Measurements from ENCODE around the gene ADCYAP1R1.

Gene ADCYAP1R1

GRCh38 chr7:31107106-31108090, 55.3 kb downstream of the ADCYAP1R1 start:
- no peak for DNase-seq

DNA sequence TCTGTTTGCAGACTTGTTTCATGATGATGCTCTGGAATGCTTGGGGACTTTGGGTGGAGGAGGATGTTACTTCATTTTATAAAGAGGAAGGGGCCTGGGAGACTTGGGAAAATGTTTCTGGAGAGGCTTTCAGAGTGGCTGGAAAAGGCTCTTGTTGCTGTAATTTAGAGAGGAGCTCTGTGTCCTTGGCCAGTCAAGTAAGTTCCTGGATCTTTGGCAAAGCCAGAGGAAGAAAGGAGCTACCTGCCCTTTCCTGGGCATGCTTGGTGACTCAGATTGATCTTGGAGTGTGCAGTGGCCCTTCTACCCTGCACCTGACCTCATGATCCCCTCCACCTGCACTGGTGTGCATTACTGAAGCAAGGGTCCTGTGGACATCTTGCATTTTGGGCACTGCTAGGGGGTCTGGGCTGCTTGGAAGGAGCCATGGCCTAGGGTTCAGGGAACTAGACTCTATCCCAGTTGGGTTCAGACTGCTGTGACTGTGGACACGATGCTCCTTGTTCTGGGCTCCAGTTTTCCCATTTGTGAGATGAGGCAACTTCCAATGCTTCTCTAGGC, 56.1 kb downstream of the ADCYAP1R1 start:
- DNase-seq = no peak

GRCh38 chr7:31109751-31110150, 57.6 kb downstream of the ADCYAP1R1 start:
- DNase-seq = no peak

DNA sequence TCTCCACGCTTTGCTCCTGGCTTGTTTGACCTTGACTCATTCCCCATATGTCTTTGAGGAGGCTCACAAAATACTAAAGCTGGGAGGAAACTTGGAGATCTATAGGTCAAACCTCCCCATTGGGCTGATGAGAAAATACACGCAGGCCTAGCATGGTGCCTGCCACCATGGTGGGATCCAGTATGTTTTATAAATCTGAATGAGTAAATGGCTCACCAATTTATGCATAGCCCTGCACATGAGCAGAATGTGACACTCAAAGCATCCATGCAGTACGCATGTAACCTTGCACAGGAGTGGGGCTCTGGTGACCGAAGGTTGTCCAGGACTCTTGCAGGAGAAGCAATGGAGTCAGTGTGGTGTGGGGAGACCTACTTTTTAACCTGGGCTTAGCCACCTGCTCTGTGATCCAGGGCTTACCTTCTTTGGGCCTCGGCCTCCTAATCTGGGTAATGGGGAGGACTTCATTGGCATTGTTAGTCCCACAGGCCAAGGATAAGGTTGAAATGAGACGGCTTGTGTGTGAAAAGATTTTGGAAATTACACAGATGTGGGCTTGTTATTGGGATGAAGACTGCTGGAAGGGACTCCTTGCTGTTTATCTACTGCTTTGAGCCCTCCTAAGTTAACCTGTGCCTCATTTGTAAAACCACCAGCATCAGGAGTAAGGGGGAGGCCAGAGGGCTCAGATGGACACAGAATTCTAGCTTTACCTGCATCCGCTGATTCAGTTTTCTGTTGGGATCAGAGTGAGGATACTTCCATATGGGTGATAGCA, 58.4 kb downstream of the ADCYAP1R1 start:
- no peak for DNase-seq

DNA sequence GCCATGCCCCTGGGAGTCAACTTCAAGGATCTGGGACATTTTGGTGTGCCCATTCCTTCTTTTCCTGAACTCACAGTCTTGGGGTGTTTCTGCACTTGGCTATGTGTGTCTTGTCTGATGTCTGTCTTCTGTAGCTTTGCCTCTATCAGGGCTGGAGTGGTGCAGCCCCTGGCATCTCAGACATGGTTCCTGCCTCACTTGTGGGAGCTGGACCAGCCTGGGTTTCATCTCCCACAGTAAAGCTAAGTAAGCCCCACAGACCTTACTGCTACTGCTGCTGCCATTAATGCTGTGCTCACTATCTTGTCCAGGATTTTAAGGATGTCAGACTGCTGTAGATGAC, 59.0 kb downstream of the ADCYAP1R1 start:
- DNase-seq = no peak

DNA sequence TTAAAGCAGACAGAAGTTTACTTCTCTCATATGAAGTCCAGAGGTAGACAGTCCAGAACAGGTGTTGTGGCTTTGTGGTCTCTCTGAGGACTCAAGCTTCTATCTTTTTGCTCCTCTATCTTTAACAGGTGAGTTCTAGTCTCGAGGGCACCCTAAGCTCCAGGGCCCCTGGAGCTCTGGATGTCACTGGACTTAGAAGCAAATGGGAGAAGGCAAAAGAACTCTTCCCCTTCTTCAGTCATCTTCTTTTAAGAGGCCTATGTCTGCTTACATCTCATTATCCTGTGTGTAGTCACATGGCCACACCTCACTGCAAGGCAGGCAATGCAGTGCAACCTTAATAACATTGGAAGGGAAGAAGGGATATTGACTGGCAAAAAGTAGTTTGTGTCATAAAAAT, 61.6 kb downstream of the ADCYAP1R1 start:
- DNase-seq = no peak

DNA sequence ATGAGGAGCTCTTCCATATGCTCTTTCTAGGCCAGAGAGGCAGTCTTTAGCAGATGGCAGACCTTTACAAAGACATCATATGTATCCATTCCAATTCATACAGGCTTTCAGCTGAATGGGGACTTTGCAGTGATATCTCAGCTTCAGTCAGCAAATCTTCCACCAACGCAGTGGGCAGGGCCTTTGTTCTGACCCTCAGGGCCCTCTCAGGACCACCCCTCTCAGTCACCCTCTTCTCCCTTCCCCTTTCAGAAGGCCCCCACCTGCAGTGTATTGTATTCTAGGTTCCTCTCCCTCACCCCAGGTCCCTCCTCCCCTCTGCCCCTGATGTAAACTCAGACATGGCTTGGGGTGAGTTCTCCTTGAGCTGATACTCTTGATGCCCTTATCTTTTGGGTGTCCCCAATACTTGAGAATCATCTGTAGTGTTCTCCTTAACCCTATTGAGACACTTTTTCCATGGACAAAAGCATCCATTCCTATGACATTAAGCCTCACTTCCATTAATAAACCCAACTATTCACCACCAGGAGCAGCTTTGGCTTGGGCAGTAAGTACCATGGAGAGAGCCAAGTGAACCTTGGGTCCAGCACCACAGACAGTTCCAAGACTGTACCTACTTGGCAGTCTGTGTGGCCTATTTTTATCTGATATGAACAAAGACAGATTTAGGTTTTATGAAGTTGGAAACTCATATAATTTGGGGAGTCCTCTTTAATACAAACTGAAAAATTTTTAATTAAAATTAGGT, 62.7 kb downstream of the ADCYAP1R1 start:
- DNase-seq = no peak

- no peak for DNase-seq
These were observed 64.5 kb downstream of the ADCYAP1R1 start for GRCh38 chr7:31116615-31117014.

DNA sequence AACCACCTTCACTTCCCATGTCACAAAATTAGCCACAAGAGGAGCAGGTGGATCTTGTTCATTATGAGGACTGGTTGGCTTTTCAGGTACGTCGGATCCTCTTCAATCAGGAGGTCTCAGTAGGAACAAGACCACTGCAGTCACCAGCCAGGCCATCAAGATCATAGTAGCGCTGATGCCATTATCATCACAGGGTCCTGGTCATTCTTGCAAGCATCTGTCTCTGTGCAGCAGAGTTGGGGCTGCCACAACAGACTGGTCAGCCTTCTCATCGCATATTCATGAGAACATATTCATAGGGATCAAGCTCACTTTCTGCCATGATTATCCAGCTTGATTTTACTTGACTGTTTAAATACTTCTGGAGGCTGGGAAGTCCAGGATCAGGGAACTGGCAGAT, 67.1 kb downstream of the ADCYAP1R1 start:
- no peak for DNase-seq

DNA sequence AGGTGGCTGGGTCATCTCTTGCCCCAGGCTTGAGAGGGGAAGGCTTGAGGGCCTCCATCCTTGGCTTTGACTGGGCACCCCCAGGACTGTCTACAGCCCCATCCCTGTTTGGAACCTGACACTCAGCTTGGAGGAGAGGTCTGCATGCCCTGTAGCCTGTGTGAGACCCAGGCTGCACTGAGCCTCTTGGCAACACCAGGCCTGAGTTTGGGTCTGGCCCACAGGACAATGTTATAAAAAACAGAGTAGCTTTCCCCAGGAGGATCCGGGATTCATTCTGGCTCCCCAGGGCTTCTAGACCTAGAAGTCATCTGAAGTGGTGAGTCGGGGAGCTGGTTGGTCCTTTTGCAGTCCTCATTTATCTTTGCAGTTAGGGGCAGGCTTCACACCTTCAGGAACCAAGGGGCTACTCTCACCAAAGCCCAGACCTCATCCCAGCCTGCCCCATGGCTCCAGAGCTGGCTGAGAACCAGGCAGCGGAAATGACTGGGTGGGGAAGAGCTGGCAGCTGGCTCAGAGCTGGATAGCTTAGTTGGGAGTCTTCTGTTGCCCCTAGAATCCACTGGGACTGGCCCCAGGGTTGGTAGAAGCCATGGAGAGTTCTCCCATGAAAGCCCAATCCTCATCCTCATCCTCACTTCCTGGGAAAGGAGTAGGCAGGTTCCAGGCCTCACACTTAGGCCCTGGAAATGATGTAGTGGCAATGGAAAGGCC, 68.8 kb downstream of the ADCYAP1R1 start:
- DNase-seq = no peak

DNA sequence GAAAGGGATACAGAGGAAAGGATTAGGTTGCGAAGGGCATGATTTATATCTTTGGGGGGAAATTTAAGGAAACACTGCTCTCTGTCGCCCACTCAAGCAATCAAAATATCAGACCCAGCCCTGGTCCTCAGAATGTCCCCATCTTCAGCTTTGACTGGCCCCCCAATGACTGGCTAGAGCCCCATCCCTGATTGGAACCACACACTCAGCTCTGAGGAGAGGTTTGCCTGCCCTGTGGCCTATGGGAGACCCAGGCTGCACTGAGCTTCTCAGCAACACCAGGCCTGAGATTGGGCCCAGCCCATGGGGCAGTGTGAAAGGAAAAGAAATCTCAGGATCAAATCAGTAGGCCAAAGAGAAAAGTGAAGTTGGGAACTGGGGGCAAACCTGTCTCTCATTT, 69.5 kb downstream of the ADCYAP1R1 start:
- no peak for DNase-seq

DNA sequence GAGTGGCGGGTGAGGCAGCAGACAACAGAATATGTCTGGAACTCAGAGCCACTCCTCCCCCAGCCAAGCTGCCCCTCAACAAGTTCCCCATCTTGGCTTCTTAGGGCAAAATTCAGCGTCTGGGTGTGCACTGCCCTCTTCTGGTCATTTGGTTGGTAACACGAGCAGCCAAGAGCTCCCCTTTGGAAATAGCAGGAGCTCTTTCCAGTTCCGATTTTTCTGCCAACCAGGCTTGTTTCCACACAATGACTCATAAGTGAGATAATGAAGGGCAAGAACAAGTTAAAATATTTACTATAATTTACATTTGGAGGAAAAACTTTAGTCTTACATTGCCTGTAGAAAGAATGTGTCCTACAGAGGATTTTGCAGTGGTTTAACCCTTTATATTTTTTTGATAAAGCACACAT, 70.5 kb downstream of the ADCYAP1R1 start:
- DNase-seq = no peak

- no peak for DNase-seq
These were observed 71.2 kb downstream of the ADCYAP1R1 start for GRCh38 chr7:31123321-31123720.

- DNase-seq = no peak
These were observed 71.6 kb downstream of the ADCYAP1R1 start for GRCh38 chr7:31123726-31124125.

- DNase-seq = no peak
These were observed 73.1 kb downstream of the ADCYAP1R1 start for GRCh38 chr7:31125171-31125570.

DNA sequence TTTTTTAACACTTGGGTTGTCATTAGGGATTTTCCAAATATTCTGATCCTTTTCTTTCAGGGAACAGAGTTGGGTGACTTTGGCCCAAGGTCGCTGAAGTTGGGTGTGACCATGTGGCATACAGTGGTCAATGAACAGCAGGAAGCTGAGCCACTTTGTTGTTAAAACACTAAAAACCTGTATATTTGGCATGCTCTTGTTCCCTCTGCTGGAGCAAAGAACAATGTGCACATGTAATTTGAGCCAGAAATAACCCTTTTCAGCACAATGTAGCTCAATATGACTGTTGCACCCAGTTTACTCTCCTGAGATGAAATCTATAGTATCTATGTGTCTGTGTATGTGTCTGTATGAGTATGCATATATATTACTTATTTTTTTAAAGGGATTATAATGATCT, 74.9 kb downstream of the ADCYAP1R1 start:
- no peak for DNase-seq

GRCh38 chr7:31129067-31129466, 77.0 kb downstream of the ADCYAP1R1 start:
- DNase-seq = no peak

DNA sequence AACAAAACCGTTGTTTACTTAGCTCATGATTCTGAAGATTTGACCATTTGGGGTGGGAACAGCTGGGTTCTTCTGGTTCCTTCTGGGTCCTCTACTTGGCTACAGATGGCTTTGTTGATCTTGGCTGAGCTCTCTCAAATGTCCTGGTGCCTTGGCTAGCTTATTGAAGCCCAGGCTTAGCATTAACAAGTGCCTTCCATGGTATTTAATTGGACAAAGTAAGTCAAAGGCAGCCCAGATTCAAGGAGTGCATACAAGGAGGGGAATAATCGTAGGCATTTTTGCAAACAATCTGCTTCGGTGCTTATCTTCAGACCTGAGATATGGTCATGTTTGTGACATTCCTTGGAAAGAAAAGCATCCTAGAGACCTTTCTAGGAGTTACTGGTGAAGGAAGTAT, 81.4 kb downstream of the ADCYAP1R1 start:
- DNase-seq = no peak

GRCh38 chr7:31134246-31135188, 82.4 kb downstream of the ADCYAP1R1 start:
- DNase-seq = no peak

DNA sequence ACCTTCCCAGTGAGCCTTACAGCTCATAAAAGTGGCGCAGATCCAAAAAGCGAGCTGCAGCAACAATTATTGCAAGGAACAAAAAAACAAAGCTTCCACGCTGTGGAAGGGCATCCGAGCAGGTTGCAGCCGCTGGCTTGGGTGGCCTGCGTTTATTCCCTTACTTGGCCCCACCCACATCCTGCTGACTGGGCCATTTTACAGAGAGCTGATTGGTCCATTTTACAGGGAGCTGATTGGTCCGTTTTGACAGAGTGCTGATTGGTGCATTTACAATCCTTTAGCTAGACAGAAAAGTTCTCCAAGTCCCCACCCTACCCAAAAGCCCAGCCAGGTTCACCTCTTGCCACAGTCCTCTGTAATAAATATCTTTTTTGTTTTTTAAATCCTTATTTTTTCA, 85.1 kb downstream of the ADCYAP1R1 start:
- no peak for DNase-seq

GRCh38 chr7:31145339-31145738, 93.2 kb downstream of the ADCYAP1R1 start:
- DNase-seq = no peak
